ENCODE measurements around the gene LAIR2. TPM values are rescaled to one million over a fixed set of nuclear protein-coding genes. Genes with fewer than 3 reads are reported as not detected.

LAIR2 gene
- total and polyA plus RNA-seq, 2 experiments from 2014 or later = not detected

- H3K9me3 Mint-ChIP-seq = peaks cover 98% of the 10 kb centered on the region
- TF ChIP-seq CTCF (conservative IDR thresholded peaks at IDR 0.05; ENCODE audit: low read depth in 2 of 2) (no peak), STAT1 (IDR thresholded peaks at IDR 0.05; ENCODE audit: unreplicated experiment) (no peak)
- H3K4me3 ChIP-seq = no peak overlapping the region
- H2AFZ ChIP-seq = no peak overlapping the region
- H3K27ac Mint-ChIP-seq = no peak overlapping the region
- H3K4me2 ChIP-seq = no peak overlapping the region
- no peak for ATAC-seq
- no peaks in the 10 kb centered on the region for H3K9me2 ChIP-seq (ENCODE audit: insufficient read depth)
- H3K36me3 ChIP-seq (ENCODE audit: insufficient read depth) = no peaks in the 10 kb centered on the region
- H3K27ac ChIP-seq (ENCODE audit: low read depth) = no peak overlapping the region
- H3F3A ChIP-seq (replicated peaks; ENCODE audit: low read depth) = no peaks in the 10 kb centered on the region
- H3K36me3 Mint-ChIP-seq (ENCODE audit: low read depth) = peaks cover 38% of the 10 kb centered on the region
- peaks cover 10% of the 10 kb centered on the region for H3K27me3 Mint-ChIP-seq (ENCODE audit: insufficient read depth, low read depth, poor library complexity)
- DNase-seq (ENCODE audit: low spot score) = no peak
- no peaks in the 10 kb centered on the region for H3K79me2 ChIP-seq (replicated peaks; ENCODE audit: insufficient read depth)
- H4K20me1 ChIP-seq (replicated peaks; ENCODE audit: insufficient read depth) = no peaks in the 10 kb centered on the region
- H3K27me3 ChIP-seq (ENCODE audit: insufficient read depth) = no peaks in the 10 kb centered on the region
- no peaks in the 10 kb centered on the region for H3K4me1 ChIP-seq (ENCODE audit: insufficient read depth)
- no peak overlapping the region for H3K4me3 Mint-ChIP-seq
- H3K4me1 Mint-ChIP-seq = no peaks in the 10 kb centered on the region
Observed at GRCh38 chr19:54533476-54533875, 30.8 kb downstream of the LAIR2 start.

GRCh38 chr19:54534156-54534555 is 31.5 kb downstream of the LAIR2 start:
- Histone ChIP-seq H3K36me3 (ENCODE audit: insufficient read depth) (no peaks in the 10 kb centered on the region), H2AFZ (no peak overlapping the region), H3K9me2 (ENCODE audit: insufficient read depth) (no peaks in the 10 kb centered on the region), H3K4me3 (no peak overlapping the region), H3K4me2 (no peak overlapping the region), H3K27ac (ENCODE audit: low read depth) (no peak overlapping the region), H3F3A (replicated peaks; ENCODE audit: low read depth) (no peaks in the 10 kb centered on the region), H4K20me1 (replicated peaks; ENCODE audit: insufficient read depth) (no peaks in the 10 kb centered on the region), H3K4me1 (ENCODE audit: insufficient read depth) (no peaks in the 10 kb centered on the region), H3K79me2 (replicated peaks; ENCODE audit: insufficient read depth) (no peaks in the 10 kb centered on the region), H3K27me3 (ENCODE audit: insufficient read depth) (no peaks in the 10 kb centered on the region)
- DNase-seq (ENCODE audit: low spot score) = no peak
- Mint-ChIP-seq H3K36me3 (ENCODE audit: low read depth) (peaks cover 37% of the 10 kb centered on the region), H3K27ac (no peak overlapping the region), H3K27me3 (ENCODE audit: insufficient read depth, low read depth, poor library complexity) (peaks cover 10% of the 10 kb centered on the region), H3K4me3 (no peak overlapping the region), H3K4me1 (no peaks in the 10 kb centered on the region), H3K9me3 (peaks cover 98% of the 10 kb centered on the region)
- ATAC-seq = no peak
- TF ChIP-seq ZNF462 (CRISPR knock-in tag; IDR thresholded peaks at IDR 0.05) (no peak), ETS1 (IDR thresholded peaks at IDR 0.05) (no peak), EZH2 (IDR thresholded peaks at IDR 0.05; ENCODE audit: low read depth, unreplicated experiment) (no peak), ZNF331 (CRISPR knock-in tag; IDR thresholded peaks at IDR 0.05; ENCODE audit: low read depth) (no peak), EZH2phosphoT487 (IDR thresholded peaks at IDR 0.05; ENCODE audit: unreplicated experiment) (no peak), CREB1 (CRISPR knock-in tag; IDR thresholded peaks at IDR 0.05; ENCODE audit: low read depth) (no peak), CTCF (conservative IDR thresholded peaks at IDR 0.05; ENCODE audit: low read depth in 2 of 2) (no peak), JUNB (IDR thresholded peaks at IDR 0.05; ENCODE audit: unreplicated experiment) (no peak)
